SJCRH30 (cell line): ENCODE measurements around the gene LYZL4. TPM values are rescaled to one million over a fixed set of nuclear protein-coding genes. Genes with fewer than 3 reads are reported as not detected.
A peak's percentile ranks its signal among the peaks of the same experiment; 100 is the strongest.

Experiments used
- DNase-seq, 2 experiments: peaks; one replicate each; pipeline ENCODE4 v3.0.0-alpha.2; 2015 to 2020
- H3K27ac ChIP-seq: fragments of 250-450 bp; sonication (Bioruptor Pico); 2 replicates; pipeline ENCODE4 v1.5.1; 2020; ENCODE audit warnings: mild to moderate bottlenecking, moderate library complexity
- H3K27me3 ChIP-seq: fragments of 250-450 bp; sonication (Bioruptor Pico); 2 replicates; pipeline ENCODE4 v1.5.1; 2020; ENCODE audit warnings: mild to moderate bottlenecking, moderate library complexity
- H3K36me3 ChIP-seq: fragments of 250-450 bp; sonication (Bioruptor Pico); 2 replicates; pipeline ENCODE4 v1.5.1; 2020; ENCODE audit warnings: mild to moderate bottlenecking, moderate library complexity
- H3K4me1 ChIP-seq: fragments of 250-450 bp; sonication (Bioruptor Pico); 2 replicates; pipeline ENCODE4 v1.5.1; 2020; ENCODE audit warnings: mild to moderate bottlenecking, moderate library complexity
- H3K4me3 ChIP-seq: fragments of 250-450 bp; sonication (Bioruptor Pico); 2 replicates; pipeline ENCODE4 v1.5.1; 2020; ENCODE audit warnings: mild to moderate bottlenecking, moderate library complexity
- H3K9me3 ChIP-seq: fragments of 250-450 bp; sonication (Bioruptor Pico); replicated peaks from 2 replicates; pipeline ENCODE4 v1.5.1; 2020; ENCODE audit warnings: mild to moderate bottlenecking, moderate library complexity
- total RNA-seq: library from RNA; depleted of rRNA; stranded (reverse); fragments of >200 nt; shearing (Covaris generic); gene quantifications from 2 replicates; pipeline ENCODE4 v1.2.3, GENCODE V29; 2014; rRNA removed

LYZL4 gene
- total RNA-seq, result not detected in 2 replicates

GRCh38 chr3:42410370-42411131, at the start of gene LYZL4:
Gene LYZL4 (minus strand): TSS chr3:42410610. CDS start chr3:42407251, 3,359 bp downstream.
- H3K9me3 ChIP-seq, result no peaks in the 10 kb centered on the region
- no peaks in the 10 kb centered on the region for H3K4me1 ChIP-seq
- DNase-seq, result no peak

GRCh38 chr3:42459151-42459550, 48.7 kb upstream of the LYZL4 start:
- Histone ChIP-seq H3K4me3 (no peak overlapping the region), H3K9me3 (no peaks in the 10 kb centered on the region), H3K27ac (no peak overlapping the region), H3K4me1 (no peaks in the 10 kb centered on the region), H3K36me3 (no peaks in the 10 kb centered on the region), H3K27me3 (no peaks in the 10 kb centered on the region)
- no peak for DNase-seq

More at GRCh38 chr3:42410370-42411131, at the start of gene LYZL4:
- H3K36me3 ChIP-seq, result no peaks in the 10 kb centered on the region
- H3K27ac ChIP-seq, result no peak within 1 kb of the TSS
- H3K4me3 ChIP-seq, result no peak within 1 kb of the TSS
- no peaks in the 10 kb centered on the region for H3K27me3 ChIP-seq

GRCh38 chr3:42456211-42456610, 45.8 kb upstream of the LYZL4 start:
- Histone ChIP-seq H3K27me3 (no peaks in the 10 kb centered on the region), H3K9me3 (no peaks in the 10 kb centered on the region), H3K4me1 (no peaks in the 10 kb centered on the region), H3K27ac (no peak overlapping the region), H3K4me3 (no peak overlapping the region), H3K36me3 (no peaks in the 10 kb centered on the region)
- no peak for DNase-seq

- Histone ChIP-seq H3K36me3 (no peaks in the 10 kb centered on the region), H3K27me3 (no peaks in the 10 kb centered on the region), H3K4me3 (no peak overlapping the region), H3K27ac (no peak overlapping the region), H3K4me1 (no peaks in the 10 kb centered on the region), H3K9me3 (no peaks in the 10 kb centered on the region)
- DNase-seq, result no peak
Observed at GRCh38 chr3:42451546-42452230, 41.3 kb upstream of the LYZL4 start.

- Histone ChIP-seq H3K9me3 (no peaks in the 10 kb centered on the region), H3K27ac (no peak overlapping the region), H3K4me3 (no peak overlapping the region), H3K4me1 (no peaks in the 10 kb centered on the region), H3K36me3 (no peaks in the 10 kb centered on the region), H3K27me3 (no peaks in the 10 kb centered on the region)
- no peak for DNase-seq
Observed at GRCh38 chr3:42451116-42451515, 40.7 kb upstream of the LYZL4 start.

GRCh38 chr3:42450567-42450966, 40.2 kb upstream of the LYZL4 start:
- no peaks in the 10 kb centered on the region for H3K36me3 ChIP-seq
- no peak overlapping the region for H3K4me3 ChIP-seq
- H3K9me3 ChIP-seq, result no peaks in the 10 kb centered on the region
- no peak for DNase-seq
- H3K4me1 ChIP-seq, result no peaks in the 10 kb centered on the region
- no peak overlapping the region for H3K27ac ChIP-seq
- no peaks in the 10 kb centered on the region for H3K27me3 ChIP-seq

- H3K27ac ChIP-seq, result no peak overlapping the region
- no peak overlapping the region for H3K4me3 ChIP-seq
- H3K36me3 ChIP-seq, result no peaks in the 10 kb centered on the region
- no peaks in the 10 kb centered on the region for H3K9me3 ChIP-seq
- no peaks in the 10 kb centered on the region for H3K4me1 ChIP-seq
- no peak for DNase-seq
- H3K27me3 ChIP-seq, result no peaks in the 10 kb centered on the region
Observed at GRCh38 chr3:42447481-42447880, 37.1 kb upstream of the LYZL4 start.

- no peaks in the 10 kb centered on the region for H3K36me3 ChIP-seq
- H3K4me3 ChIP-seq, result no peak overlapping the region
- no peaks in the 10 kb centered on the region for H3K9me3 ChIP-seq
- no peaks in the 10 kb centered on the region for H3K27me3 ChIP-seq
- H3K27ac ChIP-seq, result no peak overlapping the region
- no peaks in the 10 kb centered on the region for H3K4me1 ChIP-seq
- DNase-seq, result no peak
Observed at GRCh38 chr3:42446111-42447050, 36.0 kb upstream of the LYZL4 start.

GRCh38 chr3:42443819-42444436, 33.5 kb upstream of the LYZL4 start:
- H3K4me3 ChIP-seq, result no peak overlapping the region
- no peak overlapping the region for H3K27ac ChIP-seq
- peak; percentile 53 to 76 for DNase-seq
- no peaks in the 10 kb centered on the region for H3K4me1 ChIP-seq
- H3K36me3 ChIP-seq, result no peaks in the 10 kb centered on the region
- no peaks in the 10 kb centered on the region for H3K9me3 ChIP-seq
- H3K27me3 ChIP-seq, result no peaks in the 10 kb centered on the region

- Histone ChIP-seq H3K36me3 (no peaks in the 10 kb centered on the region), H3K4me1 (no peaks in the 10 kb centered on the region), H3K4me3 (no peak overlapping the region), H3K9me3 (no peaks in the 10 kb centered on the region), H3K27me3 (no peaks in the 10 kb centered on the region), H3K27ac (no peak overlapping the region)
- no peak for DNase-seq
Observed at GRCh38 chr3:42443292-42443691, 32.9 kb upstream of the LYZL4 start.

- no peaks in the 10 kb centered on the region for H3K27me3 ChIP-seq
- no peaks in the 10 kb centered on the region for H3K4me1 ChIP-seq
- H3K36me3 ChIP-seq, result no peaks in the 10 kb centered on the region
- DNase-seq, result no peak
- no peaks in the 10 kb centered on the region for H3K9me3 ChIP-seq
- H3K27ac ChIP-seq, result no peak overlapping the region
- no peak overlapping the region for H3K4me3 ChIP-seq
Observed at GRCh38 chr3:42442640-42443039, 32.2 kb upstream of the LYZL4 start.

- Histone ChIP-seq H3K4me1 (no peaks in the 10 kb centered on the region), H3K27ac (no peak overlapping the region), H3K27me3 (no peaks in the 10 kb centered on the region), H3K4me3 (no peak overlapping the region), H3K9me3 (no peaks in the 10 kb centered on the region), H3K36me3 (no peaks in the 10 kb centered on the region)
- DNase-seq, result no peak
Observed at GRCh38 chr3:42441791-42442190, 31.4 kb upstream of the LYZL4 start.

- Histone ChIP-seq H3K4me1 (no peaks in the 10 kb centered on the region), H3K27ac (no peak overlapping the region), H3K36me3 (no peaks in the 10 kb centered on the region), H3K9me3 (no peaks in the 10 kb centered on the region), H3K27me3 (no peaks in the 10 kb centered on the region), H3K4me3 (no peak overlapping the region)
- no peak for DNase-seq
Observed at GRCh38 chr3:42440924-42441323, 30.5 kb upstream of the LYZL4 start.

- no peak overlapping the region for H3K27ac ChIP-seq
- no peaks in the 10 kb centered on the region for H3K36me3 ChIP-seq
- no peaks in the 10 kb centered on the region for H3K4me1 ChIP-seq
- no peaks in the 10 kb centered on the region for H3K9me3 ChIP-seq
- no peak for DNase-seq
- H3K4me3 ChIP-seq, result no peak overlapping the region
- no peaks in the 10 kb centered on the region for H3K27me3 ChIP-seq
Observed at GRCh38 chr3:42439261-42440115, 29.1 kb upstream of the LYZL4 start.
